Activated T-helper 1 cell treated with Interleukin-2 at 50 U/mL for 16 hours (primary cell): ENCODE results near the gene PCDHGA1.
"Not testable (repeated sequence)": the region's sequence is repeated elsewhere in the genome, so short reads cannot be mapped to it uniquely, and the experiment has no call there.

Experiments used
- DNase-seq: peaks from one replicate; pipeline ENCODE4 v3.0.0-alpha.2; 2020; ENCODE audit warnings: low read depth

PCDHGA1 gene

DNA sequence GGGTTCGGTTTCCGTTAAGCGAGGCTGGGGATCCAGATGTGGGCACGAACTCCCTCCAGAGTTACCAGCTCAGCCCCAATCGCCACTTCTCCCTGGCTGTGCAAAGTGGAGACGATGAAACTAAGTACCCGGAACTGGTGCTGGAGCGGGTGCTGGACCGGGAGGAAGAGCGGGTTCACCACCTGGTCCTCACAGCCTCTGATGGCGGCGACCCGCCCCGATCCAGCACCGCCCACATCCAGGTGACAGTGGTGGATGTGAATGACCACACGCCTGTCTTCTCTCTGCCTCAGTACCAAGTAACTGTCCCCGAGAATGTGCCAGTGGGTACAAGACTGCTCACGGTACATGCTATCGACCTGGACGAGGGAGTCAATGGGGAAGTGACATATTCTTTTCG lies 53.0 kb downstream of the PCDHGA1 start:
- no peak for DNase-seq

DNA sequence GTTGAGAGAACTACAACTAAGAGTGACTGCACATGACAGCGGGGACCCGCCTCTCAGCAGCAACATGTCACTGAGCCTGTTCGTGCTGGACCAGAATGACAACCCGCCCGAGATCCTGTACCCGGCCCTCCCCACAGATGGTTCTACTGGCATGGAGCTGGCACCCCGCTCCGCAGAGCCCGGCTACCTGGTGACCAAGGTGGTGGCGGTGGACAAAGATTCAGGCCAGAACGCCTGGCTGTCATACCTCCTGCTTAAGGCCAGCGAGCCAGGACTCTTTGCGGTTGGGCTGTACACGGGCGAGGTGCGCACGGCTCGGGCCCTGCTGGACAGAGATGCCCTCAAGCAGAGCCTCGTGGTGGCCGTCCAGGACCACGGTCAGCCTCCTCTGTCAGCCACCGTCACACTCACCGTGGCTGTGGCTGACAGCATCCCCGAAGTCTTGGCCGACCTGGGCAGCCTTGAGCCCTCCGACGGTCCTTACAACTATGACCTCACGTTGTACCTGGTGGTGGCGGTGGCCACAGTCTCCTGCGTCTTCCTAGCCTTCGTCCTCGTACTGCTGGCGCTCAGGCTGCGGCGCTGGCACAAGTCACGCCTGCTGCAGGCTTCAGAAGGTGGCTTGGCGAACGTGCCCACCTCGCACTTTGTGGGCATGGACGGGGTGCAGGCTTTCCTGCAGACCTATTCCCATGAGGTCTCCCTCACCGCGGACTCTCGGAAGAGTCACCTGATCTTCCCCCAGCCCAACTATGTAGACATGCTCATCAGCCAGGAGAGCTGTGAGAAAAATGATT lies 54.4 kb downstream of the PCDHGA1 start:
- DNase-seq: no peak

- DNase-seq: not testable (repeated sequence)
Observed at GRCh38 chr5:141387557-141388311, 57.4 kb downstream of the PCDHGA1 start, which contains the start of gene PCDHGB4. Gene PCDHGB4, plus strand, starts transcription at chr5:141387698. Its CDS starts 187 bp downstream, at chr5:141387885.

GRCh38 chr5:141388661-141389060 lies 58.3 kb downstream of the PCDHGA1 start:
- DNase-seq: no peak

GRCh38 chr5:141389153-141390042 lies 59.1 kb downstream of the PCDHGA1 start:
- DNase-seq: no peak

GRCh38 chr5:141392429-141393198 lies 62.3 kb downstream of the PCDHGA1 start, which contains the start of gene PCDHGA8:
Gene PCDHGA8, plus strand, starts transcription at chr5:141392633. Its CDS starts 181 bp downstream, at chr5:141392814.
- no peak for DNase-seq

DNA sequence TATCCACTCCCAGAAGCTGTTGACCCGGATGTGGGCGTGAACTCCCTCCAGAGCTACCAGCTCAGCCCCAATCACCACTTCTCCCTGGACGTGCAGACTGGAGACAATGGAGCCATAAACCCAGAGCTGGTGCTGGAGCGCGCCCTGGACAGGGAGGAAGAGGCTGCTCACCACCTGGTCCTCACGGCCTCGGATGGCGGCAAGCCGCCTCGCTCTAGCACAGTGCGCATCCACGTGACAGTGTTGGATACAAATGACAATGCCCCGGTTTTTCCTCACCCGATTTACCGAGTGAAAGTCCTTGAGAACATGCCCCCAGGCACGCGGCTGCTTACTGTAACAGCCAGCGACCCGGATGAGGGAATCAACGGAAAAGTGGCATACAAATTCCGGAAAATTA lies 63.0 kb downstream of the PCDHGA1 start:
- DNase-seq: no peak

DNA sequence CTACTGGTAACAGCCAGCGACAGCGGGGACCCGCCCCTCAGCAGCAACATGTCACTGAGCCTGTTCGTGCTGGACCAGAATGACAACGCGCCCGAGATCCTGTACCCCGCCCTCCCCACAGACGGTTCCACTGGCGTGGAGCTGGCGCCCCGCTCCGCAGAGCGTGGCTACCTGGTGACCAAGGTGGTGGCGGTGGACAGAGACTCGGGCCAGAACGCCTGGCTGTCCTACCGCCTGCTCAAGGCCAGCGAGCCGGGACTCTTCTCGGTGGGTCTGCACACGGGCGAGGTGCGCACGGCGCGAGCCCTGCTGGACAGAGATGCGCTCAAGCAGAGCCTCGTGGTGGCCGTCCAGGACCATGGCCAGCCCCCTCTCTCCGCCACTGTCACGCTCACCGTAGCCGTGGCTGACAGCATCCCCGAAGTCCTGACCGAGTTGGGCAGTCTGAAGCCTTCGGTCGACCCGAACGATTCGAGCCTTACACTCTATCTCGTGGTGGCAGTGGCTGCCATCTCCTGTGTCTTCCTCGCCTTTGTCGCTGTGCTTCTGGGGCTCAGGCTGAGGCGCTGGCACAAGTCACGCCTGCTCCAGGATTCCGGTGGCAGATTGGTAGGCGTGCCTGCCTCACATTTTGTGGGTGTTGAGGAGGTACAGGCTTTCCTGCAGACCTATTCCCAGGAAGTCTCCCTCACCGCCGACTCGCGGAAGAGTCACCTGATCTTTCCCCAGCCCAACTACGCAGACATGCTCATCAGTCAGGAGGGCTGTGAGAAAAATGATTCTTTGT lies 64.3 kb downstream of the PCDHGA1 start:
- DNase-seq: not testable (repeated sequence)

GRCh38 chr5:141397756-141398551 lies 67.6 kb downstream of the PCDHGA1 start, which contains the start of gene PCDHGB5:
Gene PCDHGB5, plus strand, starts transcription at chr5:141397947. Its CDS starts 181 bp downstream, at chr5:141398128.
- DNase-seq: not testable (repeated sequence)

DNA sequence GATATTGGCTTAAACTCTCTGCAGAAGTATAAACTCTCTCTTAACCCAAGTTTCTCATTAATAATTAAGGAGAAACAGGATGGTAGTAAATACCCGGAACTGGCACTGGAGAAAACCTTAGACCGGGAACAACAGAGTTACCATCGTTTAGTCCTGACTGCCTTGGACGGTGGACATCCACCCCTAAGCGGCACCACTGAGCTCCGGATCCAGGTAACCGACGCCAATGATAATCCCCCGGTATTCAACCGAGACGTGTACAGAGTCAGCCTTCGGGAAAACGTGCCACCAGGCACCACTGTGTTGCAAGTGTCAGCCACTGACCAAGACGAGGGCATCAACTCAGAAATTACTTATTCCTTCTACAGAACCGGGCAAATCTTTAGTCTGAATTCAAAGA lies 68.3 kb downstream of the PCDHGA1 start:
- no peak for DNase-seq

DNA sequence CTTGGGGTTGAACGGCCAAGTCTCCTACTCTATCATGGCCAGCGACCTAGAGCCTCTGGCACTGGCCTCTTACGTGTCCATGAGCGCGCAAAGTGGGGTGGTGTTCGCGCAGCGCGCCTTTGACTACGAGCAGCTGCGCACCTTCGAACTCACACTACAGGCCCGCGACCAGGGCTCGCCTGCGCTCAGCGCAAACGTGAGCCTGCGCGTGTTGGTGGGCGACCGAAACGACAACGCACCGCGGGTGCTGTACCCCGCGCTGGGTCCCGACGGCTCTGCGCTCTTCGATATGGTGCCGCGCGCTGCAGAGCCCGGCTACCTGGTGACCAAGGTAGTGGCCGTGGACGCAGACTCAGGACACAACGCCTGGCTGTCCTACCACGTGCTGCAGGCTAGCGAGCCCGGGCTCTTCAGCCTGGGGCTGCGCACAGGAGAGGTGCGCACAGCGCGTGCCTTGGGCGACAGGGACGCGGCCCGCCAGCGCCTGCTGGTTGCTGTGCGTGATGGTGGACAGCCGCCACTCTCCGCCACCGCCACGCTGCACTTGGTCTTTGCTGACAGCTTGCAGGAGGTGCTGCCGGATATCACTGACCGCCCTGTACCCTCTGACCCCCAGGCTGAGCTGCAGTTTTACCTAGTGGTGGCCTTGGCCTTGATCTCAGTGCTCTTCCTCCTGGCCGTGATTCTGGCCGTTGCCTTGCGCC lies 69.4 kb downstream of the PCDHGA1 start:
- DNase-seq: no peak

GRCh38 chr5:141402553-141403243 lies 72.4 kb downstream of the PCDHGA1 start, which contains the start of gene PCDHGA9:
Gene PCDHGA9, plus strand, starts transcription at chr5:141402778. Its CDS starts 175 bp downstream, at chr5:141402953.
- no peak for DNase-seq

DNA sequence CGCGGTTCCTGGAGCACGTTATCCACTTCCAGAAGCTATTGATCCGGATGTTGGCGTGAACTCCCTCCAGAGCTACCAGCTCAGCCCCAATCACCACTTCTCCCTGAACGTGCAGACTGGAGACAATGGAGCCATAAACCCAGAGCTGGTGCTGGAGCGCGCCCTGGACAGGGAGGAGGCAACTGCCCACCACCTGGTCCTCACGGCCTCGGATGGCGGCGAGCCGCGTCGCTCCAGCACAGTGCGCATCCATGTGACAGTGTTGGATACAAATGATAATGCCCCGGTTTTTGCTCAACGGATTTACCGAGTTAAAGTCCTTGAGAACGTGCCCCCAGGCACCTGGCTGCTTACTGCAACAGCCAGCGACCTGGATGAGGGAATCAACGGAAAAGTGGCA lies 73.1 kb downstream of the PCDHGA1 start:
- no peak for DNase-seq

DNA sequence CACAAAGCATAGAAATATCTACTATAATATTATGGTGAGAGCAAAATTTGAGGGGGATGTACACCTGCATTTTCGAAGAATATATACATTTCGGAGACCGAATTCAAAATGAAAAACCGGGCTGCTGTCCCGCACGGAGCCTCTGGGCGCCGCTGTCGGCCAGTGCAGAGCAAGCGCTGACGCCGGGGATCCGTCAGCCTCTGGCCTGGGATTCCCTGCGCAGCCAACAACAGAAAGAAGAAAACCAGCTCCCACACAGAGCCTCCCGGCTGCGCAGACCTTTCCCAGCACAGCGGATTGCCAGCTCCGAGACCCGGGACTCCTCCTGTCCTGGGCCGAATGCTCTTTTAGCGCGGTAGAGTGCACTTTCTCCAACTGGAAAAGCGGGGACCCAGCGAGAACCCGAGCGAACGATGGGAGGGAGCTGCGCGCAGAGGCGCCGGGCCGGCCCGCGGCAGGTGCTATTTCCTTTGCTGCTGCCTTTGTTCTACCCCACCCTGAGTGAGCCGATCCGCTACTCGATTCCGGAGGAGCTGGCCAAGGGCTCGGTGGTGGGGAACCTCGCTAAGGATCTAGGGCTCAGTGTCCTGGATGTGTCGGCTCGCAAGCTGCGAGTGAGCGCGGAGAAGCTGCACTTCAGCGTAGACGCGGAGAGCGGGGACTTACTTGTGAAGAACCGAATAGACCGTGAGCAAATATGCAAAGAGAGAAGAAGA lies 77.6 kb downstream of the PCDHGA1 start, which contains the start of gene PCDHGB6:
Gene PCDHGB6 (plus strand): TSS at position 232 of the 716 bp plus-strand sequence. CDS start 182 bp downstream, at position 414.
- DNase-seq: not testable (repeated sequence)

DNA sequence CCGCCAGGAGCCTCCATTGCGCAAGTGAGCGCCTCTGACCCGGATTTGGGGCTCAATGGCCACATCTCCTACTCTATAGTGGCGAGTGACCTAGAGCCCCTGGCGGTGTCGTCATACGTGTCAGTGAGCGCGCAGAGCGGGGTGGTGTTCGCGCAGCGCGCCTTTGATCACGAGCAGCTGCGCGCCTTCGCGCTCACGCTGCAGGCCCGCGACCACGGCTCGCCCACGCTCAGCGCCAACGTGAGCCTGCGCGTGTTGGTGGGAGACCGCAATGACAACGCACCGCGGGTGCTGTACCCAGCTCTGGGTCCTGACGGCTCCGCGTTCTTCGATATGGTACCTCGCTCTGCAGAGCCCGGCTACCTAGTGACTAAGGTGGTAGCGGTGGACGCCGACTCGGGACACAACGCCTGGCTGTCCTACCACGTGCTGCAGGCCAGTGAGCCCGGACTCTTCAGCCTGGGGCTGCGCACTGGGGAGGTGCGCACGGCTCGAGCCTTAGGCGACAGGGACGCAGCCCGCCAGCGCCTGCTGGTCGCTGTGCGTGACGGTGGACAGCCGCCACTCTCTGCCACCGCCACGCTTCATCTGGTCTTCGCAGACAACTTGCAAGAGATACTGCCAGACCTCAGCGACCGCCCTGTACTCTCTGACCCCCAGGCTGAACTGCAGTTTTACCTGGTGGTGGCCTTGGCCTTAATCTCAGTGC lies 79.4 kb downstream of the PCDHGA1 start:
- no peak for DNase-seq

DNA sequence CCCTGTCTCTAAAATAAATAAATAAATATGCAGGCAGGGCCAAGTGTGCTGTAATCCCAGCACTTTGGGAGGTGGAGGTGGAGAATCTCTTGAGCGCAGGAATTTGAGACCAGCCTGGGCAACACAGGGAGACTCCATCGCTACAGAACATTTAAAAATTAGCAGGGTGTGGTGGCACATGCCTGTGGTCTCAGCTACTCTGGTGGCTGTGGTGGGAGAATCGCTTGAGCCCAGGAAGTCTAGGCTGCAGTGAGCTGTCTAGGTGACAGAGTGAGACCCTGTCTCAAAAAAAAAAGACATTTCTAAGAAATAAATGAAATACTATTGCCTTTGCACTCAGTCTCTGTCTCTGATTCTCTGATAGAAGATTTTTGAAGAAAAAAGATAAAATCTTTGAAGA lies 81.3 kb downstream of the PCDHGA1 start:
- no peak for DNase-seq
